ENCODE data around the gene NUP88. TPM values are rescaled to one million over a fixed set of nuclear protein-coding genes. Genes with fewer than 3 reads are reported as not detected.

NUP88 gene
- total RNA-seq, 1 experiment from 2014 or later = 93.2 TPM

GRCh38 chr17:5364156-5364555, 55.3 kb downstream of the NUP88 start:
- Histone ChIP-seq H3K36me3 (ENCODE audit: control insufficient read depth in 1 of 2, insufficient read depth in 2 of 2, low read length in 2 of 2) (peaks cover 9 to 28% of the 10 kb centered on the region in 2 experiments), H3K4me3 (replicated peaks in 1 of 2; ENCODE audit: low read depth in 1 of 2, low read length in 2 of 2) (no peak overlapping the region), H3K79me2 (ENCODE audit: insufficient read depth, low read length) (0 out of 2 replicates have a peak, but pooled peaks cover 4% of the 10 kb centered on the region), H3K9me3 (ENCODE audit: control insufficient read depth in 1 of 2, insufficient read depth in 1 of 2, low read depth in 1 of 2, low read length in 2 of 2) (no peaks in the 10 kb centered on the region), H3K4me1 (ENCODE audit: control insufficient read depth in 1 of 2, insufficient read depth in 2 of 2, low read length in 2 of 2) (no peaks in the 10 kb centered on the region), H2AFZ (ENCODE audit: low read depth, low read length, poor library complexity, severe bottlenecking) (no peak overlapping the region), H3K9me2 (ENCODE audit: insufficient read depth) (no peaks in the 10 kb centered on the region), H3K27me3 (ENCODE audit: insufficient read depth, low read length) (no peaks in the 10 kb centered on the region), H4K20me1 (ENCODE audit: insufficient read depth) (no peaks in the 10 kb centered on the region), H3K9ac (ENCODE audit: low read length) (no peak overlapping the region), H3K27ac (ENCODE audit: low read depth, low read length) (no peak overlapping the region), H3K4me2 (ENCODE audit: low read length) (no peak overlapping the region)
- no TSS peak for BruUV-seq (replicated peaks)
- intact Hi-C loops (cut with micrococcal nuclease) = no loop called here
- no peak for DNase-seq (ENCODE audit: low read depth, low spot score)
- ChIA-PET RAD21 (ENCODE audit: low non-redundant PET in 1 of 2, low total read pairs in 2 of 2, uncharacterized antibody in 2 of 2, unreplicated experiment in 2 of 2) (no interaction called here), CTCF (no interaction called here), POLR2A (no interaction called here)
- no peak for ATAC-seq
- TF ChIP-seq CTCF (IDR thresholded peaks at IDR 0.05 in 2 of 3, conservative IDR thresholded peaks at IDR 0.05 in 1 of 3; ENCODE audit: borderline replicate concordance in 1 of 3, insufficient read depth in 1 of 3, low read depth in 2 of 3, low read length in 2 of 3) (no peak), CEBPB (IDR thresholded peaks at IDR 0.05; ENCODE audit: low read depth) (no peak), EGR1 (IDR thresholded peaks at IDR 0.05; ENCODE audit: low read depth) (no peak), SRF (IDR thresholded peaks at IDR 0.05; ENCODE audit: low read depth) (no peak), ZFX (IDR thresholded peaks at IDR 0.05) (no peak)

GRCh38 chr17:5362162-5362811, 57.2 kb downstream of the NUP88 start:
- ATAC-seq (no peak), DNase-seq (ENCODE audit: low read depth, low spot score) (no peak)
- H3K9me3 ChIP-seq (ENCODE audit: control insufficient read depth in 1 of 2, insufficient read depth in 1 of 2, low read depth in 1 of 2, low read length in 2 of 2) = no peaks in the 10 kb centered on the region
- no peaks in the 10 kb centered on the region for H4K20me1 ChIP-seq (ENCODE audit: insufficient read depth)
- ChIA-PET RAD21 (ENCODE audit: low non-redundant PET in 1 of 2, low total read pairs in 2 of 2, uncharacterized antibody in 2 of 2, unreplicated experiment in 2 of 2) (no interaction called here), POLR2A (no interaction called here), CTCF (interaction anchor here (0.5 kb wide), 1 partner anchor 166 kb away, joined by 3 read pairs; no protein-coding TSS in a partner anchor)
- intact Hi-C loops (cut with micrococcal nuclease) = loop anchor here (2.0 kb wide), 1 partner anchor 45 kb away; no protein-coding TSS in a partner anchor
- no peaks in the 10 kb centered on the region for H3K9me2 ChIP-seq (ENCODE audit: insufficient read depth)
- H3K27ac ChIP-seq (ENCODE audit: low read depth, low read length) = no peak overlapping the region
- H3K4me2 ChIP-seq (ENCODE audit: low read length) = no peak overlapping the region
- H3K4me3 ChIP-seq (replicated peaks in 1 of 2; ENCODE audit: low read depth in 1 of 2, low read length in 2 of 2) = no peak overlapping the region
- H3K27me3 ChIP-seq (ENCODE audit: insufficient read depth, low read length) = no peaks in the 10 kb centered on the region
- BruUV-seq (replicated peaks) = TSS peak; percentile 32
- H3K4me1 ChIP-seq (ENCODE audit: control insufficient read depth in 1 of 2, insufficient read depth in 2 of 2, low read length in 2 of 2) = no peaks in the 10 kb centered on the region
- no peak overlapping the region for H2AFZ ChIP-seq (ENCODE audit: low read depth, low read length, poor library complexity, severe bottlenecking)
- 0 out of 2 replicates have a peak, but pooled peaks cover 4% of the 10 kb centered on the region for H3K79me2 ChIP-seq (ENCODE audit: insufficient read depth, low read length)
- H3K36me3 ChIP-seq (ENCODE audit: control insufficient read depth in 1 of 2, insufficient read depth in 2 of 2, low read length in 2 of 2) = peaks cover 11 to 33% of the 10 kb centered on the region in 2 experiments
- H3K9ac ChIP-seq (ENCODE audit: low read length) = no peak overlapping the region
- TF ChIP-seq SP1 (IDR thresholded peaks at IDR 0.05; ENCODE audit: low read depth) (no peak), TCF7L2 (IDR thresholded peaks at IDR 0.05; ENCODE audit: borderline replicate concordance, extremely low read depth, insufficient read depth, insufficient read length) (no peak), POLR2AphosphoS5 (IDR thresholded peaks at IDR 0.05; ENCODE audit: low read depth, low read length) (no peak), EZH2 (IDR thresholded peaks at IDR 0.05) (no peak), ATF3 (IDR thresholded peaks at IDR 0.05) (no peak), MAX (IDR thresholded peaks at IDR 0.05) (no peak), ZNF274 (IDR thresholded peaks at IDR 0.05; ENCODE audit: low read depth, low read length) (no peak), SIN3A (IDR thresholded peaks at IDR 0.05; ENCODE audit: low read depth) (no peak), ZBTB33 (IDR thresholded peaks at IDR 0.05; ENCODE audit: extremely low read depth, insufficient replicate concordance, low read length) (no peak), RAD21 (IDR thresholded peaks at IDR 0.05; ENCODE audit: low read depth) (no peak), FOSL1 (IDR thresholded peaks at IDR 0.05; ENCODE audit: low read depth) (no peak), ELF1 (IDR thresholded peaks at IDR 0.05; ENCODE audit: borderline replicate concordance, low read depth) (no peak), SRF (IDR thresholded peaks at IDR 0.05; ENCODE audit: low read depth) (no peak)

Data from HCT116 (cell line).